Spleen (tissue), 13 donors: Measurements from ENCODE around the gene EID1. TPM values are rescaled to one million over a fixed set of nuclear protein-coding genes. Genes with fewer than 3 reads are reported as not detected.

Source experiments
- DNase-seq: peaks from one replicate; pipeline ENCODE4 v3.0.0-alpha.2; 2020
- H3K27ac ChIP-seq, 8 donors: fragments of 200-600 bp; sonication (generic) in 7 of 8; 1 replicate in 4 of 8; 2 replicates in 4 of 8; pipeline versions ENCODE4 v1.5.0 to v1.8.0; 2016 to 2021; ENCODE audit warnings: inconsistent platforms in 4 of 8, mild to moderate bottlenecking in 4 of 8, moderate library complexity in 1 of 8
- H3K27me3 ChIP-seq, 7 donors: fragments of 200-600 bp; sonication (generic) in 6 of 7; replicated peaks in 1 of 7; 1 replicate in 4 of 7; 2 replicates in 3 of 7; pipeline versions ENCODE4 v1.5.0 to v1.8.0; 2016 to 2021; ENCODE audit warnings: inconsistent platforms in 3 of 7, mild to moderate bottlenecking in 1 of 7
- H3K36me3 ChIP-seq, 6 donors: fragments of 200-600 bp; sonication (generic) in 5 of 6; 1 replicate in 4 of 6; 2 replicates in 2 of 6; pipeline versions ENCODE4 v1.5.0 to v1.8.0; 2016 to 2021; ENCODE audit warnings: inconsistent platforms in 2 of 6
- H3K4me1 ChIP-seq, 6 donors: fragments of 200-600 bp; sonication (generic) in 5 of 6; 1 replicate in 3 of 6; 2 replicates in 3 of 6; pipeline versions ENCODE4 v1.5.0 to v1.8.0; 2016 to 2021; ENCODE audit warnings: inconsistent platforms in 3 of 6
- H3K4me3 ChIP-seq, 8 donors: fragments of 200-600 bp; sonication (generic) in 7 of 8; 1 replicate in 4 of 8; 2 replicates in 4 of 8; pipeline versions ENCODE4 v1.5.0 to v1.8.0; 2016 to 2021; ENCODE audit warnings: inconsistent platforms in 4 of 8, mild to moderate bottlenecking in 4 of 8, moderate library complexity in 2 of 8
- H3K9me3 ChIP-seq, 8 donors: fragments of 200-600 bp; sonication (generic) in 7 of 8; 1 replicate in 4 of 8; 2 replicates in 4 of 8; pipeline versions ENCODE4 v1.5.0 to v1.8.0; 2016 to 2021; ENCODE audit warnings: inconsistent platforms in 4 of 8
- CTCF ChIP-seq, 11 experiments: fragments of 200-600 bp in 7 of 11; fragments of 450-650 bp in 4 of 11; sonication (generic) in 4 of 11; IDR thresholded peaks in 8 of 11; conservative IDR thresholded peaks in 3 of 11; 1 replicate in 7 of 11; 2 replicates in 4 of 11; pipeline versions ENCODE4 v1.4.0 to v1.8.0; 2016 to 2021; ENCODE audit warnings: antibody characterized with exemption in 11 of 11, inconsistent platforms in 4 of 11, mild to moderate bottlenecking in 1 of 11
- POLR2A ChIP-seq, 3 donors: fragments of 450-650 bp; IDR thresholded peaks; one replicate each; pipeline ENCODE4 v1.5.1; 2017; ENCODE audit warnings: antibody characterized with exemption in 3 of 3, mild to moderate bottlenecking in 1 of 3
- POLR2AphosphoS5 ChIP-seq, 3 donors: sonication (generic); formaldehyde crosslinking; IDR thresholded peaks; one replicate each; pipeline ENCODE4 v1.5.1; 2017; ENCODE audit warnings: antibody characterized with exemption in 3 of 3
- WGBS, 5 donors: extraction: QIAGEN DNeasy Blood & Tissue Kit in 3 of 5; methylation state at CpG; one replicate each; pipeline versions ENCODE4 v1.1.5 to v1.1.7; 2013 to 2018; 5-methylcytosine and 5-hydroxymethylcytosine counted together
- intact Hi-C: fragments of 100-400 bp; cut with DNase I; formaldehyde crosslinking; loops from one replicate; pipeline ENCODE4 v1.15.0; 2023; ENCODE audit warnings: low total_unique reads
- long read RNA-seq, 2 donors: transcript quantifications; one replicate each; lab custom pipeline, GENCODE V29; 2026
- polyA plus RNA-seq, 3 donors: library from polyadenylated mRNA; stranded (reverse); fragments of 200-250 nt; gene quantifications; one replicate each; pipeline ENCODE4 v1.2.1, GENCODE V29; 2013
- total RNA-seq, 7 donors: library from RNA; depleted of rRNA in 3 of 7; stranded (reverse); fragments of >200 nt in 3 of 7; fragmentation: NEBNext Ultra II Directional in 4 of 7; extraction: Animal tissue kit (Norgen Biotek cat#: 25700) in 4 of 7; gene quantifications; one replicate each; pipeline versions ENCODE4 v1.1.0 to v1.2.1, GENCODE V29; 2016 to 2021
- donor health status: healthy with polysubstance abuse.
- donor health status: DM: no; HTN: no; CAD: no; lungs with moderate emphysema.
- donor health status: DM: no; HTN: no; CAD: no.
- donor health status: Bipolar disorder and iron deficiency.
- donor health status: healthy.
- donor health status: DM: no; HTN: no; CAD: no.
- donor health status: DM: yes; HTN: yes; CAD: no.

Gene EID1, protein sequence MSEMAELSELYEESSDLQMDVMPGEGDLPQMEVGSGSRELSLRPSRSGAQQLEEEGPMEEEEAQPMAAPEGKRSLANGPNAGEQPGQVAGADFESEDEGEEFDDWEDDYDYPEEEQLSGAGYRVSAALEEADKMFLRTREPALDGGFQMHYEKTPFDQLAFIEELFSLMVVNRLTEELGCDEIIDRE
- total RNA-seq (100 to 1,000 TPM in 4 of 7 donors, 10 to 100 TPM in 3; 68.4 to 171 (median 107) TPM), polyA plus RNA-seq (100 to 1,000 TPM; 107 to 132 (median 123) TPM)
- long read RNA-seq, donor 1, transcript EID1-201 (1 exons, 2,298 nt): major isoform, 282 of 282 reads
- long read RNA-seq, donor 1, partial matches to known transcripts: 0 of 282 reads
- long read RNA-seq, donor 1, other reads (novel, unspliced or antisense): 0 of 282 reads
- long read RNA-seq, donor 2, transcript EID1-201 (1 exons, 2,298 nt): major isoform, 205 of 205 reads
- long read RNA-seq, donor 2, partial matches to known transcripts: 0 of 205 reads
- long read RNA-seq, donor 2, other reads (novel, unspliced or antisense): 0 of 205 reads

- H3K4me3 ChIP-seq: peak within 1 kb of the TSS; percentile 58 to 91 (median 70)
- 0% methylated on average over 52 to 58 of the region's 58 CpGs for WGBS, 5 donors
Observed at GRCh38 chr15:48877630-48878595, at the start of gene EID1. Gene EID1, plus strand, starts transcription at chr15:48878134. Its CDS starts 43 bp downstream, at chr15:48878177.

DNA sequence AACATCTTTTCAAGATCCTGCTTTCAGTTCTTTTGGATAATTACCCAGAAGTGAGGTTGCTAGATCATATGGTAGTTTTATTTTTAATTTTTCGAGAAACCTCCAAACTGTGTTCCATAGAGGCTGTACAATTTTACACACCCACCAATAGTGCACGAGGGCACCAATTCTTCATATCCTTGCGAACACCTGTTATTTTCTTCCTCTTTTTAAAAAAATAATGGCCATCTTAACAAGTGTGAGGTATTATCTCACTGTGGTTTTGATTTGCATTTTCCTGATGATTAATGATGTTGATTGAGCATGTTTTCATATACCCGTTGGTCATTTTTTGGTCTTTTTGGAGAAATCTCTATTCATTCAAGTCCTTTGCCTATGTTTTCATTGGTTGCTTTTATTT lies 49.5 kb upstream of the EID1 start:
- peaks cover 0 to 5% (median 0%) of the 10 kb centered on the region in 7 donors for H3K27me3 ChIP-seq
- WGBS, 5 donors: 39 to 51% (median 48%) methylated on average over 4 of the region's 4 CpGs
- no peaks in the 10 kb centered on the region for H3K4me1 ChIP-seq
- no peak overlapping the region for H3K4me3 ChIP-seq
- no peak overlapping the region for H3K27ac ChIP-seq
- no peak for DNase-seq
- intact Hi-C loops: no loop called here
- no peaks in the 10 kb centered on the region for H3K36me3 ChIP-seq
- no peak for TF ChIP-seq POLR2AphosphoS5 (IDR thresholded peaks at IDR 0.05)
- no peak for TF ChIP-seq POLR2A (IDR thresholded peaks at IDR 0.05)
- TF ChIP-seq CTCF (IDR thresholded peaks at IDR 0.05 in 8 of 11, conservative IDR thresholded peaks at IDR 0.05 in 3 of 11): no peak
- peaks cover 4 to 20% (median 18%) of the 10 kb centered on the region in 8 donors for H3K9me3 ChIP-seq

More at GRCh38 chr15:48877630-48878595, at the start of gene EID1:
- Histone ChIP-seq H3K36me3 (no peaks in the 10 kb centered on the region), H3K4me1 (peaks cover 6 to 33% (median 22%) of the 10 kb centered on the region in 6 donors), H3K9me3 (no peaks in the 10 kb centered on the region), H3K27me3 (peaks cover 0 to 6% (median 0%) of the 10 kb centered on the region in 7 donors), H3K27ac (peak within 1 kb of the TSS; percentile 85 to 96 (median 91))
- intact Hi-C loops: no loop called here
- DNase-seq: peak; percentile 98
- peak; percentile 97 to 98 (median 98) for TF ChIP-seq POLR2AphosphoS5 (IDR thresholded peaks at IDR 0.05)
- peak in 2 of 11 experiments; percentile 17 to 33 for TF ChIP-seq CTCF (IDR thresholded peaks at IDR 0.05 in 8 of 11, conservative IDR thresholded peaks at IDR 0.05 in 3 of 11)
- peak in 1 of 3 donors; percentile 68 for TF ChIP-seq POLR2A (IDR thresholded peaks at IDR 0.05)

GRCh38 chr15:48828906-48829305 lies 49.0 kb upstream of the EID1 start:
- Histone ChIP-seq H3K27ac (no peak overlapping the region), H3K4me3 (no peak overlapping the region), H3K27me3 (peaks cover 0 to 5% (median 0%) of the 10 kb centered on the region in 7 donors), H3K4me1 (no peaks in the 10 kb centered on the region), H3K9me3 (peaks cover 4 to 25% (median 22%) of the 10 kb centered on the region in 8 donors), H3K36me3 (no peaks in the 10 kb centered on the region)
- no peak for DNase-seq
- intact Hi-C loops: no loop called here
- TF ChIP-seq POLR2A (IDR thresholded peaks at IDR 0.05) (no peak), CTCF (IDR thresholded peaks at IDR 0.05 in 8 of 11, conservative IDR thresholded peaks at IDR 0.05 in 3 of 11) (no peak), POLR2AphosphoS5 (IDR thresholded peaks at IDR 0.05) (no peak)
